Limb (tissue), 2 donors: ENCODE data around the gene WEE1.
"Not testable (repeated sequence)": the region's sequence is repeated elsewhere in the genome, so short reads cannot be mapped to it uniquely, and the experiment has no call there.

Experiments
- DNase-seq, 2 donors: peaks; one replicate each; pipeline ENCODE4 v3.0.0-alpha.2; 2016; ENCODE audit errors: extremely low spot score in 2 of 2

The WEE1 gene

GRCh38 chr11:9622353-9622752 is 48.9 kb downstream of the WEE1 start:
- DNase-seq = not testable (repeated sequence)

- not testable (repeated sequence) for DNase-seq
These were observed 49.6 kb downstream of the WEE1 start for GRCh38 chr11:9623053-9623452.

DNA sequence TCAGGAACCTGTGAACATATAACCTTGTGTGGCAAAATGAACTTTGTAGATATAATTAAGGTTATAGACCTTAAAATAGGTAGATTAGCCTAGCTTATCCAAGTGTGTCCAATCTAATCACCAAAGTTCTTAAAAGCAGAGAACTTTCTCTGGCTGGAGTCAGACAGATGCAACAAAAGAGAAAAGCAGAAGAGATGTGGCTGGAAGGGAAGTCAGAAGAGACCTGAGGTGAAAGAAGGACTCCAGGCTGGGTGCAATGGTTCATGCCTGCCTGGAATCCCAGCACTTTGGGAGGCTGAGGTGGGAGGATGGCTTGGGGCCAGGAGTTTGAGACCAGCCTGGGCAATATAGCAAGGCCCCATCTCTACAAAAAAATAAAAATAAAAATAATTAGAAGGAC is 51.0 kb downstream of the WEE1 start:
- no peak for DNase-seq

- DNase-seq = peak in 1 of 2 donors; percentile 39
These were observed 51.7 kb downstream of the WEE1 start for GRCh38 chr11:9625162-9625561.

- no peak for DNase-seq
These were observed 52.3 kb downstream of the WEE1 start for GRCh38 chr11:9625728-9626127.

- no peak for DNase-seq
These were observed 53.3 kb downstream of the WEE1 start for GRCh38 chr11:9626496-9627394.

DNA sequence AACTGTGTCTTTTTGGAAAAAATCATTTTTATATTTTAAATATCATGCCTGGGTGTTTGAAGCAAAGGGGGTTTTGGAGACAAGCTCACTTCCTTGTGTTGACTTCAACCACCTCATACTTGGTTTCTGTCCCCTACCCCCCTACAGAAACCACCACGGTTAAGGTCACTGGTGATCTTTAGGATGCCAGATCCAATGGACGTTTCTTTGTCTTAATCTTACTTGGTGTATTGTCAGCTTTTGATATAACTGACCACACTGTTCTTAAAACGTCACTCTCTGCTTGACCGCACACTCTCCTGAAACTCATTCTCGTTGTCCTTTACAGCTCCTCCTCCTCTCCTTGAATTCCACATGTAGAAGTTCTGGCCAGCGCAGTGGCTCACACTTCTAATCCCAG is 55.6 kb downstream of the WEE1 start:
- no peak for DNase-seq

GRCh38 chr11:9633679-9634078 is 60.2 kb downstream of the WEE1 start:
- DNase-seq = no peak

DNA sequence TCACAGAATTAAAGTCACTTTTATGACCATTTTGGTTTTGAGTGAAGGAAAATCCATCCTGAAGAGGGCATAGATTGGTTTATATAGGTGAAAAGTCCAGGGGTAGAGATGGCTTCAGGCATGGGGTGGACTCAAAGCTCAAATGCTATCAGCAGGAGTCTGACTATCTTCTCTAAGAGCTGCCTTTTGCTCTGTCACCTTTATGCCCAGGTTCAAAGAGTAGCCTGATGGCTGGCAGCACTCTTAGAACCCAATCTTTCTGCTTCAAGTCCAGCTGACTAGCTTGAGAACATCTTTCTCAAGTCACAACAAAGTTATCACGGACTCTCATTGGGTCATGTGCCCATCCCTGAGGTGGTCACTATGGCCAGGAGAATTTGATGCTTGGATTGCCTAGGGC is 63.2 kb downstream of the WEE1 start:
- no peak for DNase-seq

- DNase-seq = no peak
These were observed 65.6 kb downstream of the WEE1 start for GRCh38 chr11:9639099-9639498.
